Thyroid gland (tissue), 4 donors: ENCODE measurements around the gene LYPD8. TPM values are rescaled to one million over a fixed set of nuclear protein-coding genes. Genes with fewer than 3 reads are reported as not detected.
"Not testable (repeated sequence)": the region's sequence is repeated elsewhere in the genome, so short reads cannot be mapped to it uniquely, and the experiment has no call there.

ENCODE experiments used
- DNase-seq, 2 donors: peaks; one replicate each; pipeline ENCODE4 v3.0.0-alpha.2; 2019
- H3K27ac ChIP-seq, 3 donors: fragments of 200-600 bp; sonication (generic); 1 replicate in 2 of 3; 2 replicates in 1 of 3; pipeline ENCODE4 v1.5.1; 2016 to 2019; ENCODE audit warnings: mild to moderate bottlenecking in 1 of 3, moderate library complexity in 1 of 3
- H3K27me3 ChIP-seq: fragments of 200-600 bp; sonication (generic); one replicate; pipeline ENCODE4 v1.5.1; 2019
- H3K36me3 ChIP-seq, 2 donors: fragments of 200-600 bp; sonication (generic); one replicate each; pipeline ENCODE4 v1.5.1; 2016 to 2019
- H3K4me1 ChIP-seq, 2 donors: fragments of 200-600 bp; sonication (generic); one replicate each; pipeline ENCODE4 v1.5.1; 2017 to 2019
- H3K4me3 ChIP-seq, 3 donors: fragments of 200-600 bp; sonication (generic); replicated peaks in 1 of 3; 1 replicate in 2 of 3; 2 replicates in 1 of 3; pipeline ENCODE4 v1.5.1; 2016; ENCODE audit warnings: mild to moderate bottlenecking in 1 of 3
- H3K9me3 ChIP-seq: fragments of 200-600 bp; sonication (generic); one replicate; pipeline ENCODE4 v1.5.1; 2017
- CTCF ChIP-seq, 6 experiments: fragments of 200-600 bp in 3 of 6; fragments of 450-650 bp in 3 of 6; sonication (generic) in 3 of 6; IDR thresholded peaks; one replicate each; pipeline ENCODE4 v1.5.1; 2016 to 2019; ENCODE audit warnings: antibody characterized with exemption in 6 of 6, mild to moderate bottlenecking in 2 of 6, inconsistent platforms in 1 of 6, moderate library complexity in 1 of 6
- POLR2A ChIP-seq, 2 donors: fragments of 450-650 bp; IDR thresholded peaks; one replicate each; pipeline ENCODE4 v1.6.1; 2017; ENCODE audit warnings: antibody characterized with exemption in 2 of 2, mild to moderate bottlenecking in 2 of 2, moderate library complexity in 1 of 2
- WGBS, 2 donors: methylation state at CpG; one replicate each; pipeline ENCODE4 v1.1.5; 2017; 5-methylcytosine and 5-hydroxymethylcytosine counted together
- intact Hi-C: fragments of 100-400 bp; cut with DNase I; formaldehyde crosslinking; loops from one replicate; pipeline ENCODE4 v1.15.1; 2023
- total RNA-seq, 4 donors: library from RNA; depleted of rRNA; stranded (reverse); fragments of >200 nt; gene quantifications; one replicate each; pipeline ENCODE4 v1.2.3, GENCODE V29; 2016

LYPD8 gene
- total RNA-seq, 4 donors from 2014 or later = not detected

GRCh38 chr1:248798791-248799190 is 43.2 kb upstream of the LYPD8 start:
- WGBS, 2 donors = 74 to 86% methylated on average over 3 of the region's 3 CpGs
- no peaks in the 10 kb centered on the region for H3K36me3 ChIP-seq
- H3K4me1 ChIP-seq = no peaks in the 10 kb centered on the region
- intact Hi-C loops = no loop called here
- no peak overlapping the region for H3K4me3 ChIP-seq
- H3K27me3 ChIP-seq = no peaks in the 10 kb centered on the region
- H3K27ac ChIP-seq = no peak overlapping the region
- no peak for TF ChIP-seq POLR2A (IDR thresholded peaks at IDR 0.05)
- no peak for TF ChIP-seq CTCF (IDR thresholded peaks at IDR 0.05)
- H3K9me3 ChIP-seq = no peaks in the 10 kb centered on the region
- no peak for DNase-seq

- H3K27me3 ChIP-seq, H3K4me1 ChIP-seq, DNase-seq, intact Hi-C loops, H3K36me3 ChIP-seq, H3K4me3 ChIP-seq, H3K9me3 ChIP-seq, H3K27ac ChIP-seq: not testable (repeated sequence)
- 82 to 86% methylated on average over 5 of the region's 5 CpGs for WGBS, 2 donors
These were observed 39.1 kb upstream of the LYPD8 start for GRCh38 chr1:248794663-248795062.

GRCh38 chr1:248793592-248793991 is 38.0 kb upstream of the LYPD8 start:
- Histone ChIP-seq H3K36me3 (no peaks in the 10 kb centered on the region), H3K4me1 (no peaks in the 10 kb centered on the region), H3K27me3 (no peaks in the 10 kb centered on the region), H3K9me3 (no peaks in the 10 kb centered on the region), H3K4me3 (no peak overlapping the region), H3K27ac (no peak overlapping the region)
- TF ChIP-seq POLR2A (IDR thresholded peaks at IDR 0.05) = no peak
- TF ChIP-seq CTCF (IDR thresholded peaks at IDR 0.05) = no peak
- no peak for DNase-seq
- intact Hi-C loops = no loop called here

GRCh38 chr1:248792342-248792741 is 36.8 kb upstream of the LYPD8 start:
- no peaks in the 10 kb centered on the region for H3K27me3 ChIP-seq
- no peaks in the 10 kb centered on the region for H3K4me1 ChIP-seq
- H3K36me3 ChIP-seq = no peaks in the 10 kb centered on the region
- no peaks in the 10 kb centered on the region for H3K9me3 ChIP-seq
- TF ChIP-seq CTCF (IDR thresholded peaks at IDR 0.05) (no peak), POLR2A (IDR thresholded peaks at IDR 0.05) (no peak)
- no peak for DNase-seq
- WGBS, 2 donors = 76 to 88% methylated on average over 5 of the region's 5 CpGs
- no peak overlapping the region for H3K27ac ChIP-seq
- intact Hi-C loops = no loop called here
- H3K4me3 ChIP-seq = no peak overlapping the region

- TF ChIP-seq CTCF (IDR thresholded peaks at IDR 0.05) (no peak), POLR2A (IDR thresholded peaks at IDR 0.05) (no peak)
- no peak overlapping the region for H3K27ac ChIP-seq
- intact Hi-C loops = no loop called here
- H3K4me3 ChIP-seq = no peak overlapping the region
- WGBS, 2 donors = 88 to 90% methylated on average over 4 of the region's 4 CpGs
- DNase-seq = no peak
- H3K36me3 ChIP-seq = no peaks in the 10 kb centered on the region
- no peaks in the 10 kb centered on the region for H3K9me3 ChIP-seq
- no peaks in the 10 kb centered on the region for H3K27me3 ChIP-seq
- no peaks in the 10 kb centered on the region for H3K4me1 ChIP-seq
These were observed 35.5 kb upstream of the LYPD8 start for GRCh38 chr1:248791010-248791409.

GRCh38 chr1:248790456-248790855 is 34.9 kb upstream of the LYPD8 start:
- no peak for TF ChIP-seq POLR2A (IDR thresholded peaks at IDR 0.05)
- TF ChIP-seq CTCF (IDR thresholded peaks at IDR 0.05) = no peak
- 77 to 81% methylated on average over 5 of the region's 5 CpGs for WGBS, 2 donors
- Histone ChIP-seq H3K9me3 (no peaks in the 10 kb centered on the region), H3K4me1 (no peaks in the 10 kb centered on the region), H3K4me3 (no peak overlapping the region), H3K36me3 (no peaks in the 10 kb centered on the region), H3K27ac (no peak overlapping the region), H3K27me3 (no peaks in the 10 kb centered on the region)
- intact Hi-C loops = no loop called here
- DNase-seq = no peak

- H3K27ac ChIP-seq, intact Hi-C loops, H3K4me1 ChIP-seq, H3K36me3 ChIP-seq, H3K27me3 ChIP-seq, H3K4me3 ChIP-seq, DNase-seq, H3K9me3 ChIP-seq: not testable (repeated sequence)
- 77 to 84% methylated on average over 2 of the region's 2 CpGs for WGBS, 2 donors
These were observed 33.8 kb upstream of the LYPD8 start for GRCh38 chr1:248789337-248789736.
